Cardiac atrium fibroblast (primary cell): ENCODE data around the gene ZNF592. TPM values are rescaled to one million over a fixed set of nuclear protein-coding genes. Genes with fewer than 3 reads are reported as not detected.

Experiments
- total RNA-seq: library from RNA; depleted of rRNA; stranded (reverse); fragments of >200 nt; gene quantifications from 2 replicates; pipeline ENCODE4 v1.2.3, GENCODE V29; 2015

Gene ZNF592, protein sequence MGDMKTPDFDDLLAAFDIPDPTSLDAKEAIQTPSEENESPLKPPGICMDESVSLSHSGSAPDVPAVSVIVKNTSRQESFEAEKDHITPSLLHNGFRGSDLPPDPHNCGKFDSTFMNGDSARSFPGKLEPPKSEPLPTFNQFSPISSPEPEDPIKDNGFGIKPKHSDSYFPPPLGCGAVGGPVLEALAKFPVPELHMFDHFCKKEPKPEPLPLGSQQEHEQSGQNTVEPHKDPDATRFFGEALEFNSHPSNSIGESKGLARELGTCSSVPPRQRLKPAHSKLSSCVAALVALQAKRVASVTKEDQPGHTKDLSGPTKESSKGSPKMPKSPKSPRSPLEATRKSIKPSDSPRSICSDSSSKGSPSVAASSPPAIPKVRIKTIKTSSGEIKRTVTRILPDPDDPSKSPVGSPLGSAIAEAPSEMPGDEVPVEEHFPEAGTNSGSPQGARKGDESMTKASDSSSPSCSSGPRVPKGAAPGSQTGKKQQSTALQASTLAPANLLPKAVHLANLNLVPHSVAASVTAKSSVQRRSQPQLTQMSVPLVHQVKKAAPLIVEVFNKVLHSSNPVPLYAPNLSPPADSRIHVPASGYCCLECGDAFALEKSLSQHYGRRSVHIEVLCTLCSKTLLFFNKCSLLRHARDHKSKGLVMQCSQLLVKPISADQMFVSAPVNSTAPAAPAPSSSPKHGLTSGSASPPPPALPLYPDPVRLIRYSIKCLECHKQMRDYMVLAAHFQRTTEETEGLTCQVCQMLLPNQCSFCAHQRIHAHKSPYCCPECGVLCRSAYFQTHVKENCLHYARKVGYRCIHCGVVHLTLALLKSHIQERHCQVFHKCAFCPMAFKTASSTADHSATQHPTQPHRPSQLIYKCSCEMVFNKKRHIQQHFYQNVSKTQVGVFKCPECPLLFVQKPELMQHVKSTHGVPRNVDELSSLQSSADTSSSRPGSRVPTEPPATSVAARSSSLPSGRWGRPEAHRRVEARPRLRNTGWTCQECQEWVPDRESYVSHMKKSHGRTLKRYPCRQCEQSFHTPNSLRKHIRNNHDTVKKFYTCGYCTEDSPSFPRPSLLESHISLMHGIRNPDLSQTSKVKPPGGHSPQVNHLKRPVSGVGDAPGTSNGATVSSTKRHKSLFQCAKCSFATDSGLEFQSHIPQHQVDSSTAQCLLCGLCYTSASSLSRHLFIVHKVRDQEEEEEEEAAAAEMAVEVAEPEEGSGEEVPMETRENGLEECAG (N-terminal part only)
- 9.4 TPM in 2 replicates for total RNA-seq

DNA sequence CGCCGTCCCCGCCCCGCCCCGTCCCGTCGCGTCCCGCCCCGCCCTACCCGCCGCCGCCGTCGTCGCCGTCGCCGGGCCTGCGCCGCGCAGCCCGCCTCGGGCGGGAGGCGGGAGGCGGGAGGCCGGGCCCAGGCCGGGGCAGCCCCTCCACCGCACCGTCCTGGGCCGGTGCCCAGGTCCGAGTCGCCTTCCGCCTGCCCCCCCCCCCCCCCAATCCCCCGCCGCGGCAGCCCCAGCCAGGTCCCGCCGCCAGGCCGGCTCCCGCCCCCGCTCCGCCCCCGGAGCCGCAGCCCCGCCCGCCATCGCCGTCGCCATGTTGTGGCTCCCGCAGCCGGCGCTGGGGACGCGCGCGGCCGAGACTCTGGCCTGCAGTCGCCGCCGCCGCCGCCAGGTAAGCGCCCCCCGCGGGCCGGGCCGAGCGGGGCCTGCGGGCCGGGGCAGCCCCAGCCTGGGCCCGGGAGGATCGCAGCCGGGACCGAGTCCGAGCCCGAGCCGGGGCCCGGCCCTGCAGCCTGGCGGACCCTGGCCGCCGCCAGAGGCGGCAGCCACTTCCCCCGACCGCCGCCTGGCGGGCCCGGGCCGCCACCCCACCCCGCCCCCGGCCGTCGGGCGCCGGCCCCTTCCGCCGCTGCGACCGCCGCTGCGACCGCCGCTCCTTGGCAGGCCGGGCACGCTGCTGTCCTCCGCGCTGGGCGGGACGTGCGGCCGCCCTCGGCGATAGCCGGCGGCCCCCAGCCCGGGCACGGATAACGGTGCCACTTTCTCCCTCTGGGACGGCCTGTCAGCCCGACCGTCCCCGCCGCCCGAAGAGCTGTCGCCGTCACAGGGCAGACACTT lies at the start of gene ZNF592:
Gene ZNF592, plus strand, starts transcription at position 319 of the 837 bp plus-strand sequence. CDS start 34,084 bp downstream, outside the sequence.

DNA sequence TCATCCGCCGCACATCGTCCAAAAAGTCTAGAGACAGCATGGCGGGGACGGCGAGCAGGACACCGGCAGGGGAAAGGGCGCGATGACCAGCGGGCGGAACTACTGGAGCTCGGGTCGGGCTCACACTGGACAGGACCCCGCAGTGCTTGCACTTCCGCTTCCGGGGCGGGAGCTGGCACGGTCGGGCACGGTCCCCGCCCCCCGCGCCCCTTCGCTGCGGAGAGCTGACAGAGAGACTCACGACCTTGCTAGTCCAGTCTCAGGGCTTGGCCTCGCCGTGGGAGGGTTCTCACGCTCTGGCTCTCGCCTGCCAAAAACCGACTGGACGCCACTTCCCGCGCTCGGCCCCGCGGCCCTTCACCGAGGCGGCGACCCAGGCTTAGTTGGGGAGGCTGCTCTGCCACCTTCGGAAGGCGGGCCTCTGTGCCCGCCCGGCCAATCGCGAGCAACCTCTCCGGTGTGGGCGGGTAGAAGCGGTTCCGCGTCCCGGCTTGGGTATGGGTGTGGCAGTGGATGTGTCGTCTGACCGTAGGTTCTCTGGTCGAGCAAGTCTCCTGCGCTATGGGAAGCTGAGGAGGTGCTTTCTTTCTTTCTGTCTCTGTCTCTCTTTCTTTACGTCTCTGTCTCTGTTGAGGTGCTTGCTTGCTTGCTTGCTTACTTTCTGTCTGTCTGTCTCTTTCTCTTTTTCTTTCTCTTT lies 32.2 kb upstream of the ZNF592 start, which contains the start of gene SEC11A:
Gene SEC11A, minus strand, starts transcription at position 104 of the 697 bp plus-strand sequence. Its CDS starts 64 bp downstream, at position 40.

DNA sequence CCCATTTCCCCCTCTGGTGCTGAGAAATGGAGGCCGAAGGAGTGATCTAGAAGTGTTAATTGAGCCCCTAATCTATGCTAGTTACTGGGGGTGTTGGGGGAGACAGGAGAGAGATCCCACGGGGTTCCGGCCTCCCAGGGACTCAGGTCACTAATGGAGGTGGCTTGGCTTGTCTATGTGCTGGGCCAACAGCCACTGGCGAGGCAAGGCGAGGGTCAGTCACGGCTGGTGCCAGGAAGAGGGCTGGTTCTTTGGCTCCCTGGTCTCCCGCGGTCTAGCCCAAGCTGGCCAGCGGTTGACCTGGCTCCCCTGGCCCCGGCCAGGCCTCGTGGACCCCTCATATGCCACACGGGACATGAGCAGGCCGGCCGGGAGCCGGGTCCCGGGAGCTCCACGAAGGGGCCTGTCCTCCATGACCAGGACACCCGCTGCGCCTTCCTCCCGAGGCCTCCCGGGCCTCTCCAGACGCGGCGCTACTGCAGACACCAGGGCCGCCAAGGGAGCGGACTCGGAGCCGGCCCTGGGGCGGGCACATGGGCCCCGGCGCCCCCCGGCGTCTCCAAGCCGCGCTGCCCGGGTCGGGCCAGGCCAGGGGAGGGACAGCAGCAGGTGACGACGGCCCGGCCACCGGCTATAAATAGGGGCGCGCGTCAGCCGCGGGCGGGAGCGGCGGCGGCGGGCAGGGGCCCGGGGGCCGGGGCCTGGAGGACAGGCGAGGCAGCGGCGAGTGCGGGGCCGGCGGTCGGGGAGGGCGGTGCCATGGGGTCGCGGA lies 68.5 kb downstream of the ZNF592 start, which contains the start of gene ALPK3:
Gene ALPK3, plus strand, starts transcription at position 663 of the 772 bp plus-strand sequence. Its CDS starts 97 bp downstream, at position 760.

Other genes with a start within 250 kb of the ZNF592 start
- 6.0 and 8.1 TPM in 2 replicates for gene ZSCAN2, start 147.6 kb upstream of the ZNF592 start, total RNA-seq
- 11.5 and 16.8 TPM in 2 replicates for gene WDR73, start 94.3 kb upstream of the ZNF592 start, total RNA-seq
- gene NMB, start 90.4 kb upstream of the ZNF592 start, total RNA-seq, result 6.1 and 8.7 TPM in 2 replicates
- 198 and 227 TPM in 2 replicates for gene SEC11A, start 32.5 kb upstream of the ZNF592 start, total RNA-seq
- gene ALPK3, start 68.8 kb downstream of the ZNF592 start, total RNA-seq, result 0.97 and 6.0 TPM in 2 replicates
- not detected in 2 replicates for gene SLC28A1, start 136.1 kb downstream of the ZNF592 start, total RNA-seq
- gene PDE8A, start 233.3 kb downstream of the ZNF592 start, total RNA-seq, result 26.4 and 44.2 TPM in 2 replicates